Psoas muscle (tissue), 8 donors: ENCODE measurements around the gene SNAI3. TPM values are rescaled to one million over a fixed set of nuclear protein-coding genes. Genes with fewer than 3 reads are reported as not detected.

ENCODE experiments used
- ATAC-seq, 4 donors: fragments of 200-7000 bp; cut with Tn5 transposase; one replicate each; pipeline ENCODE4 v1.9.1; 2020; ENCODE audit warnings: moderate library complexity in 3 of 4, mild to moderate bottlenecking in 2 of 4
- DNase-seq, 2 donors: peaks; one replicate each; pipeline ENCODE4 v3.0.0-alpha.2; 2020
- H3K27ac ChIP-seq: fragments of 200-600 bp; one replicate; pipeline ENCODE4 v1.8.0; 2022
- H3K27me3 ChIP-seq, 3 donors: fragments of 200-600 bp in 1 of 3; one replicate each; pipeline versions ENCODE4 v1.6.1 to v1.8.0; 2013 to 2022; ENCODE audit warnings: low read length in 2 of 3, mild to moderate bottlenecking in 2 of 3, moderate library complexity in 1 of 3; ENCODE audit not compliant: insufficient read depth in 3 of 3
- H3K36me3 ChIP-seq, 2 donors: fragments of 200-600 bp in 1 of 2; one replicate each; pipeline versions ENCODE4 v1.6.1 to v1.8.0; 2013 to 2022; ENCODE audit warnings: low read depth in 1 of 2, mild to moderate bottlenecking in 1 of 2, moderate library complexity in 1 of 2; ENCODE audit not compliant: insufficient read depth in 1 of 2
- H3K4me1 ChIP-seq: fragments of 200-600 bp; one replicate; pipeline ENCODE4 v1.8.0; 2022
- H3K4me3 ChIP-seq: fragments of 200-600 bp; one replicate; pipeline ENCODE4 v1.8.0; 2022; ENCODE audit warnings: mild to moderate bottlenecking
- H3K9me3 ChIP-seq: fragments of 200-600 bp; one replicate; pipeline ENCODE4 v1.8.0; 2022
- CTCF ChIP-seq: fragments of 200-600 bp; IDR thresholded peaks from one replicate; pipeline ENCODE4 v1.8.0; 2022; ENCODE audit warnings: antibody characterized with exemption
- WGBS, 3 donors: extraction: QIAGEN DNeasy Blood & Tissue Kit; methylation state at CpG; one replicate each; pipeline versions ENCODE4 v1.1.6 to v1.1.7; 2013; 5-methylcytosine and 5-hydroxymethylcytosine counted together
- intact Hi-C, 2 donors: fragments of 100-400 bp; cut with DNase I; formaldehyde crosslinking; loops; one replicate each; pipeline versions ENCODE4 v1.11.0 to v1.14.2; 2022
- long read RNA-seq, 2 donors: library from polyadenylated mRNA; unstranded; transcript quantifications; one replicate each; pipeline ENCODE4 v2.0.0, GENCODE V29; 2021
- polyA plus RNA-seq, 3 donors: library from polyadenylated mRNA; stranded (reverse); fragments of 200-250 nt; gene quantifications; one replicate each; pipeline ENCODE4 v1.2.3, GENCODE V29; 2013
- total RNA-seq, 4 donors: library from RNA; stranded (reverse); fragmentation: NEBNext Ultra II Directional in 2 of 4; extraction: Animal tissue kit (Norgen Biotek cat#: 25700) in 2 of 4; gene quantifications; one replicate each; pipeline versions ENCODE4 v1.2.1 to v1.2.4, GENCODE V29; 2021 to 2023
- donor health status: healthy with polysubstance abuse.
- donor health status: DM: no; HTN: no; CAD: no; lungs with moderate emphysema.
- donor health status: Bipolar disorder and iron deficiency.
- donor health status: healthy.
- donor health status: DM: yes; HTN: yes; CAD: no.
- donor health status: DM: no; HTN: no; CAD: no.
- donor health status: DM: no; HTN: no; CAD: no.
- donor health status: DM: yes; HTN: yes; CAD: no.

The SNAI3 gene
- total RNA-seq (1 to 10 TPM; 1.5 to 8.5 (median 4.0) TPM), polyA plus RNA-seq (1 to 10 TPM; 1.2 to 5.3 (median 3.0) TPM)
- long read RNA-seq, donor 1, partial matches to known transcripts: 1 of 6 reads
- long read RNA-seq, donor 1, other reads (novel, unspliced or antisense): 3 of 6 reads
- long read RNA-seq, donor 2, transcript SNAI3-201 (3 exons, 1,732 nt): major isoform, 17 of 35 reads
- long read RNA-seq, donor 2, partial matches to known transcripts: 9 of 35 reads
- long read RNA-seq, donor 2, other reads (novel, unspliced or antisense): 9 of 35 reads

GRCh38 chr16:88686439-88687253, at the start of gene SNAI3:
Gene SNAI3, minus strand, starts transcription at chr16:88686507. Its CDS starts 101 bp downstream, at chr16:88686406.
- Histone ChIP-seq H3K27ac (peak within 1 kb of the TSS; percentile 79), H3K36me3 (no peaks in the 10 kb centered on the region), H3K4me3 (peak within 1 kb of the TSS; percentile 86), H3K27me3 (no peaks in the 10 kb centered on the region), H3K9me3 (no peaks in the 10 kb centered on the region), H3K4me1 (peaks cover 42% of the 10 kb centered on the region)
- ATAC-seq: peak; percentile 84 to 87 (median 86)
- peak; percentile 86 to 92 for DNase-seq
- intact Hi-C loops: no loop called here
- WGBS, 3 donors: 4 to 5% (median 4%) methylated on average over 57 to 65 of the region's 65 CpGs
- no peak for TF ChIP-seq CTCF

GRCh38 chr16:88736088-88736487, 49.8 kb upstream of the SNAI3 start:
- Histone ChIP-seq H3K36me3 (peaks cover 0 to 4% of the 10 kb centered on the region in 2 donors), H3K27ac (no peak overlapping the region), H3K9me3 (no peaks in the 10 kb centered on the region), H3K4me3 (no peak overlapping the region), H3K4me1 (no peaks in the 10 kb centered on the region), H3K27me3 (no peaks in the 10 kb centered on the region)
- 91 to 93% (median 92%) methylated on average over 17 to 21 of the region's 21 CpGs for WGBS, 3 donors
- DNase-seq (no peak), ATAC-seq (no peak)
- no peak for TF ChIP-seq CTCF
- intact Hi-C loops: loop anchor here (2.0 to 5.0 kb wide), 3 partner anchors 49 to 476 kb away; partner anchors contain the start of gene PIEZO1 (in 1 of the 2)

- H3K4me3 ChIP-seq: no peak overlapping the region
- H3K27ac ChIP-seq: no peak overlapping the region
- H3K36me3 ChIP-seq: no peaks in the 10 kb centered on the region
- intact Hi-C loops: loop anchor here (2.0 to 5.0 kb wide), 3 partner anchors 49 to 477 kb away; partner anchors contain the start of gene PIEZO1 (in 1 of the 2)
- H3K4me1 ChIP-seq: no peaks in the 10 kb centered on the region
- H3K27me3 ChIP-seq: no peaks in the 10 kb centered on the region
- no peak for TF ChIP-seq CTCF
- ATAC-seq (no peak), DNase-seq (no peak)
- WGBS, 3 donors: 57 to 72% (median 59%) methylated on average over 10 of the region's 10 CpGs
- no peaks in the 10 kb centered on the region for H3K9me3 ChIP-seq
Observed at GRCh38 chr16:88735616-88736015, 49.3 kb upstream of the SNAI3 start.

GRCh38 chr16:88735121-88735520, 48.8 kb upstream of the SNAI3 start:
- no peaks in the 10 kb centered on the region for H3K9me3 ChIP-seq
- no peaks in the 10 kb centered on the region for H3K36me3 ChIP-seq
- H3K4me1 ChIP-seq: no peaks in the 10 kb centered on the region
- 86 to 93% (median 90%) methylated on average over 16 of the region's 16 CpGs for WGBS, 3 donors
- ATAC-seq (no peak), DNase-seq (no peak)
- no peak for TF ChIP-seq CTCF
- H3K27ac ChIP-seq: no peak overlapping the region
- no peaks in the 10 kb centered on the region for H3K27me3 ChIP-seq
- intact Hi-C loops: loop anchor here (5.0 kb wide), 2 partner anchors 432 to 477 kb away; no protein-coding TSS in a partner anchor
- H3K4me3 ChIP-seq: no peak overlapping the region
